Activated naive CD4-positive, alpha-beta T cell treated with anti-CD3 and anti-CD28 coated beads for 36 hours (primary cell): Measurements from ENCODE around the gene EIF2D. TPM values are rescaled to one million over a fixed set of nuclear protein-coding genes. Genes with fewer than 3 reads are reported as not detected.

ENCODE experiments used
- CTCF ChIA-PET: fragments of 350-600 bp; sonication (Branson Sonifier 250); formaldehyde crosslinking; loops from one replicate; lab custom pipeline; 2021; ENCODE audit warnings: antibody characterized with exemption; lab: Charles Lee
- DNase-seq: peaks from one replicate; pipeline ENCODE4 v3.0.0-alpha.2; 2020
- H3K27ac Mint-ChIP-seq: one replicate; pipeline ENCODE4 v1.8.0; 2021; ENCODE audit warnings: mild to moderate bottlenecking, mixed read lengths
- H3K27me3 Mint-ChIP-seq: one replicate; pipeline ENCODE4 v1.8.0; 2021; ENCODE audit warnings: low read depth, mixed read lengths
- H3K36me3 Mint-ChIP-seq: one replicate; pipeline ENCODE4 v1.8.0; 2021; ENCODE audit warnings: low read depth, mixed read lengths
- H3K4me1 Mint-ChIP-seq: one replicate; pipeline ENCODE4 v1.8.0; 2021; ENCODE audit warnings: low read depth, mixed read lengths
- H3K4me3 Mint-ChIP-seq: one replicate; pipeline ENCODE4 v1.8.0; 2021; ENCODE audit warnings: mild to moderate bottlenecking, moderate library complexity, mixed read lengths
- H3K9me3 Mint-ChIP-seq: one replicate; pipeline ENCODE4 v1.8.0; 2021; ENCODE audit warnings: mixed read lengths
- intact Hi-C: fragments of 100-400 bp; cut with micrococcal nuclease; formaldehyde crosslinking; loops from one replicate; pipeline ENCODE4 v1.15.1; 2023
- total RNA-seq, 2 experiments: library from RNA; stranded (reverse); gene quantifications; one replicate each; pipeline ENCODE4 v1.2.3, GENCODE V29; 2021

The EIF2D gene
- total RNA-seq, 2 experiments from 2014 or later = 116 to 122 TPM

- CTCF ChIA-PET = interaction anchor here (1.2 to 21.2 kb wide), 5 partner anchors 12 to 87 kb away, joined by 3 to 511 read pairs (median 70); no protein-coding TSS in a partner anchor
- peak overlapping the region; percentile 100 for H3K27ac Mint-ChIP-seq
- H3K27me3 Mint-ChIP-seq = no peaks in the 10 kb centered on the region
- peak overlapping the region; percentile 82 for H3K4me3 Mint-ChIP-seq
- intact Hi-C loops = no loop called here
- H3K9me3 Mint-ChIP-seq = no peaks in the 10 kb centered on the region
- H3K36me3 Mint-ChIP-seq = peaks cover 96% of the 10 kb centered on the region
- H3K4me1 Mint-ChIP-seq = peaks cover 90% of the 10 kb centered on the region
- DNase-seq = no peak
Measured at GRCh38 chr1:206565995-206566394, 46.3 kb downstream of the EIF2D start.

GRCh38 chr1:206563367-206564207, 48.7 kb downstream of the EIF2D start:
- H3K4me1 Mint-ChIP-seq = peaks cover 78% of the 10 kb centered on the region
- peaks cover 98% of the 10 kb centered on the region for H3K36me3 Mint-ChIP-seq
- CTCF ChIA-PET = interaction anchor here (0.6 to 21.2 kb wide), 6 partner anchors 8 to 100 kb away, joined by 3 to 511 read pairs (median 38); no protein-coding TSS in a partner anchor
- H3K4me3 Mint-ChIP-seq = peak overlapping the region; percentile 82
- H3K27me3 Mint-ChIP-seq = no peaks in the 10 kb centered on the region
- peak; percentile 43 for DNase-seq
- H3K9me3 Mint-ChIP-seq = no peaks in the 10 kb centered on the region
- intact Hi-C loops = loop anchor here (1.0 kb wide), 1 partner anchor 18 kb away; no protein-coding TSS in a partner anchor
- peak overlapping the region; percentile 100 for H3K27ac Mint-ChIP-seq

- Mint-ChIP-seq H3K27me3 (no peaks in the 10 kb centered on the region), H3K9me3 (no peaks in the 10 kb centered on the region), H3K27ac (peak overlapping the region; percentile 100), H3K36me3 (peaks cover 80% of the 10 kb centered on the region), H3K4me1 (peaks cover 57% of the 10 kb centered on the region), H3K4me3 (peak overlapping the region; percentile 96)
- CTCF ChIA-PET = interaction anchor here (0.6 to 21.2 kb wide), 6 partner anchors 9 to 52 kb away, joined by 3 to 511 read pairs (median 4); partner anchors contain the start of gene EIF2D
- DNase-seq = peak; percentile 83
- intact Hi-C loops = loop anchor here (1.0 kb wide), 1 partner anchor 8 kb away; no protein-coding TSS in a partner anchor
Measured at GRCh38 chr1:206560007-206560716, 52.1 kb downstream of the EIF2D start.

- Mint-ChIP-seq H3K27me3 (no peaks in the 10 kb centered on the region), H3K36me3 (peaks cover 75% of the 10 kb centered on the region), H3K4me1 (peaks cover 57% of the 10 kb centered on the region), H3K27ac (peak overlapping the region; percentile 100), H3K9me3 (no peaks in the 10 kb centered on the region), H3K4me3 (peak overlapping the region; percentile 96)
- DNase-seq = no peak
- CTCF ChIA-PET = interaction anchor here (0.6 to 21.2 kb wide), 6 partner anchors 8 to 52 kb away, joined by 3 to 511 read pairs (median 4); partner anchors contain the start of gene EIF2D
- intact Hi-C loops = loop anchor here (5.0 kb wide), 2 partner anchors 143 to 927 kb away; partner anchors contain the start of gene ELK4
Measured at GRCh38 chr1:206559672-206559995, 52.6 kb downstream of the EIF2D start.

- Mint-ChIP-seq H3K27me3 (no peaks in the 10 kb centered on the region), H3K4me1 (peaks cover 58% of the 10 kb centered on the region), H3K4me3 (peak overlapping the region; percentile 96), H3K36me3 (peaks cover 69% of the 10 kb centered on the region), H3K27ac (peak overlapping the region; percentile 100), H3K9me3 (no peaks in the 10 kb centered on the region)
- intact Hi-C loops = loop anchor here (5.0 kb wide), 2 partner anchors 143 to 927 kb away; partner anchors contain the start of gene ELK4
- no peak for DNase-seq
- CTCF ChIA-PET = interaction anchor here (0.6 to 21.2 kb wide), 9 partner anchors 8 to 76 kb away, joined by 3 to 511 read pairs (median 4); partner anchors contain the start of genes DYRK3 and EIF2D
Measured at GRCh38 chr1:206558794-206559671, 53.2 kb downstream of the EIF2D start.

GRCh38 chr1:206557636-206558473, 54.4 kb downstream of the EIF2D start:
- Mint-ChIP-seq H3K4me3 (peak overlapping the region; percentile 96), H3K27me3 (no peaks in the 10 kb centered on the region), H3K9me3 (no peaks in the 10 kb centered on the region), H3K36me3 (peaks cover 57% of the 10 kb centered on the region), H3K4me1 (peaks cover 62% of the 10 kb centered on the region), H3K27ac (peak overlapping the region; percentile 100)
- intact Hi-C loops = loop anchor here (2.0 to 5.0 kb wide), 4 partner anchors 51 to 926 kb away; partner anchors contain the start of genes ELK4 and RASSF5
- peak; percentile 69 for DNase-seq
- CTCF ChIA-PET = interaction anchor here (1.0 to 21.2 kb wide), 5 partner anchors 8 to 78 kb away, joined by 3 to 511 read pairs (median 20); partner anchors contain the start of gene DYRK3

GRCh38 chr1:206556750-206557635, 55.3 kb downstream of the EIF2D start:
- no peaks in the 10 kb centered on the region for H3K9me3 Mint-ChIP-seq
- peak overlapping the region; percentile 96 for H3K4me3 Mint-ChIP-seq
- CTCF ChIA-PET = interaction anchor here (1.0 to 21.2 kb wide), 5 partner anchors 9 to 107 kb away, joined by 3 to 511 read pairs (median 70); no protein-coding TSS in a partner anchor
- no peaks in the 10 kb centered on the region for H3K27me3 Mint-ChIP-seq
- H3K27ac Mint-ChIP-seq = peak overlapping the region; percentile 100
- H3K36me3 Mint-ChIP-seq = peaks cover 48% of the 10 kb centered on the region
- peak; percentile 92 for DNase-seq
- H3K4me1 Mint-ChIP-seq = peaks cover 61% of the 10 kb centered on the region
- intact Hi-C loops = loop anchor here (1.0 to 5.0 kb wide), 8 partner anchors 12 to 925 kb away; partner anchors contain the start of genes ELK4 and RASSF5

- Mint-ChIP-seq H3K27ac (peak overlapping the region; percentile 99), H3K27me3 (no peaks in the 10 kb centered on the region), H3K9me3 (no peaks in the 10 kb centered on the region), H3K36me3 (peaks cover 41% of the 10 kb centered on the region), H3K4me1 (peaks cover 57% of the 10 kb centered on the region), H3K4me3 (peak overlapping the region; percentile 96)
- peak; percentile 75 for DNase-seq
- intact Hi-C loops = loop anchor here (1.0 to 5.0 kb wide), 8 partner anchors 11 to 924 kb away; partner anchors contain the start of genes ELK4 and RASSF5
- CTCF ChIA-PET = interaction anchor here (0.7 to 21.2 kb wide), 8 partner anchors 10 to 108 kb away, joined by 3 to 511 read pairs (median 4); no protein-coding TSS in a partner anchor
Measured at GRCh38 chr1:206556047-206556749, 56.1 kb downstream of the EIF2D start.

- peak overlapping the region; percentile 96 for H3K4me3 Mint-ChIP-seq
- no peaks in the 10 kb centered on the region for H3K27me3 Mint-ChIP-seq
- peaks cover 34% of the 10 kb centered on the region for H3K36me3 Mint-ChIP-seq
- H3K9me3 Mint-ChIP-seq = no peaks in the 10 kb centered on the region
- peaks cover 55% of the 10 kb centered on the region for H3K4me1 Mint-ChIP-seq
- CTCF ChIA-PET = interaction anchor here (0.7 to 21.2 kb wide), 9 partner anchors 10 to 76 kb away, joined by 3 to 511 read pairs (median 5); no protein-coding TSS in a partner anchor
- H3K27ac Mint-ChIP-seq = peak overlapping the region; percentile 99
- DNase-seq = peak; percentile 75
- intact Hi-C loops = loop anchor here (1.0 to 5.0 kb wide), 3 partner anchors 147 to 923 kb away; partner anchors contain the start of gene ELK4
Measured at GRCh38 chr1:206555473-206555935, 56.8 kb downstream of the EIF2D start.
